IMR-90 (cell line): ENCODE measurements around the gene TENM4. TPM values are rescaled to one million over a fixed set of nuclear protein-coding genes. Genes with fewer than 3 reads are reported as not detected.

ENCODE experiments used
- ATAC-seq: fragments of 200-7000 bp; cut with Tn5 transposase; 2 replicates; pipeline ENCODE4 v1.9.1; 2020; ENCODE audit warnings: low read depth, mild to moderate bottlenecking, moderate library complexity
- BruUV-seq: library from RNA; stranded (reverse); fragments of 400-500 nt; replicated peaks from 2 replicates; lab custom pipeline; 2021; lab: Mats Ljungman, UMichigan
- CTCF ChIA-PET: fragments of 300-600 bp; formaldehyde crosslinking; extraction: SDS; loops from one replicate; lab custom pipeline; 2021; ENCODE audit warnings: antibody characterized with exemption; lab: Yijun Ruan, JAX
- POLR2A ChIA-PET: fragments of 300-600 bp; sonication (Branson Sonifier 250); formaldehyde crosslinking; loops from one replicate; lab custom pipeline; 2022; ENCODE audit warnings: antibody characterized with exemption; ENCODE audit not compliant: unreplicated experiment; lab: Charles Lee
- DNase-seq: peaks from one replicate; pipeline ENCODE4 v3.0.0; 2013
- H2AFZ ChIP-seq: replicated peaks from 2 replicates; pipeline ENCODE3; 2013; ENCODE audit warnings: low read length, mild to moderate bottlenecking; ENCODE audit not compliant: poor library complexity
- H2AK5ac ChIP-seq: 2 replicates; pipeline ENCODE4 v1.6.1; 2013; ENCODE audit warnings: low read depth, low read length, inconsistent platforms
- H2AK9ac ChIP-seq: replicated peaks from 2 replicates; pipeline ENCODE3; 2013; ENCODE audit warnings: mild to moderate bottlenecking, low read depth, low read length, moderate library complexity; ENCODE audit not compliant: poor library complexity
- H2BK120ac ChIP-seq: 2 replicates; pipeline ENCODE4 v1.6.1; 2013; ENCODE audit warnings: low read depth, low read length, inconsistent platforms
- H2BK15ac ChIP-seq: 3 replicates; pipeline ENCODE4 v1.6.1; 2013; ENCODE audit warnings: low read depth, low read length, inconsistent platforms
- H2BK20ac ChIP-seq: 2 replicates; pipeline ENCODE4 v1.6.1; 2013; ENCODE audit warnings: low read depth, mild to moderate bottlenecking, inconsistent platforms, low read length, moderate library complexity
- H2BK5ac ChIP-seq: 2 replicates; pipeline ENCODE4 v1.6.1; 2013; ENCODE audit warnings: mild to moderate bottlenecking, low read depth, low read length, inconsistent platforms; ENCODE audit not compliant: poor library complexity, severe bottlenecking
- H3K14ac ChIP-seq: replicated peaks from 2 replicates; pipeline ENCODE4 v1.6.1; 2013; ENCODE audit warnings: low read depth, low read length, inconsistent platforms
- H3K18ac ChIP-seq: 2 replicates; pipeline ENCODE4 v1.6.1; 2013; ENCODE audit warnings: low read depth, low read length, control low read depth
- H3K23ac ChIP-seq: 2 replicates; pipeline ENCODE4 v1.6.1; 2013; ENCODE audit warnings: low read depth, low read length, inconsistent platforms
- H3K27ac ChIP-seq: 2 replicates; pipeline ENCODE4 v1.5.1; 2013; ENCODE audit warnings: mild to moderate bottlenecking, control low read depth, low read length; ENCODE audit not compliant: insufficient read depth
- H3K27me3 ChIP-seq: 2 replicates; pipeline ENCODE4 v1.6.1; 2013; ENCODE audit warnings: low read length; ENCODE audit not compliant: control insufficient read depth, insufficient read depth
- H3K36me3 ChIP-seq: 2 replicates; pipeline ENCODE4 v1.6.1; 2013; ENCODE audit warnings: low read length, mixed read lengths; ENCODE audit not compliant: control insufficient read depth, insufficient read depth
- H3K4ac ChIP-seq: 2 replicates; pipeline ENCODE4 v1.6.1; 2013; ENCODE audit warnings: low read depth, low read length, inconsistent platforms
- H3K4me1 ChIP-seq: 2 replicates; pipeline ENCODE4 v1.6.1; 2013; ENCODE audit warnings: low read length, mixed read lengths; ENCODE audit not compliant: control insufficient read depth, insufficient read depth
- H3K4me2 ChIP-seq: 2 replicates; pipeline ENCODE4 v1.6.1; 2013; ENCODE audit warnings: low read depth, mild to moderate bottlenecking, control low read depth, low read length, moderate library complexity
- H3K4me3 ChIP-seq: 2 replicates; pipeline ENCODE4 v1.5.1; 2013; ENCODE audit warnings: low read depth, mild to moderate bottlenecking, control low read depth, low read length, moderate library complexity; ENCODE audit not compliant: insufficient read depth
- H3K56ac ChIP-seq: 2 replicates; pipeline ENCODE4 v1.6.1; 2013; ENCODE audit warnings: low read length, inconsistent platforms; ENCODE audit not compliant: insufficient read depth; ENCODE audit errors: extremely low read depth
- H3K79me1 ChIP-seq, 2 experiments: 2 replicates each; pipeline ENCODE4 v1.6.1; 2013; ENCODE audit warnings: low read length in 2 of 2, inconsistent platforms in 1 of 2, low read depth in 1 of 2
- H3K9ac ChIP-seq: 2 replicates; pipeline ENCODE4 v1.6.1; 2013; ENCODE audit warnings: low read depth, low read length, control low read depth
- H3K9me1 ChIP-seq: 2 replicates; pipeline ENCODE4 v1.6.1; 2013; ENCODE audit warnings: low read length, inconsistent platforms; ENCODE audit not compliant: insufficient read depth
- H3K9me3 ChIP-seq: 2 replicates; pipeline ENCODE4 v1.6.1; 2013; ENCODE audit warnings: low read length; ENCODE audit not compliant: control insufficient read depth, insufficient read depth
- H4K20me1 ChIP-seq: 2 replicates; pipeline ENCODE4 v1.6.1; 2013; ENCODE audit warnings: low read length, inconsistent platforms; ENCODE audit not compliant: insufficient read depth
- H4K5ac ChIP-seq: 2 replicates; pipeline ENCODE4 v1.6.1; 2013; ENCODE audit warnings: mild to moderate bottlenecking, low read depth, low read length, control low read depth
- H4K8ac ChIP-seq, 2 experiments: 2 replicates each; pipeline ENCODE4 v1.6.1; 2013; ENCODE audit warnings: low read depth in 2 of 2, low read length in 2 of 2, control low read depth in 1 of 2, inconsistent platforms in 1 of 2
- H4K91ac ChIP-seq: 2 replicates; pipeline ENCODE4 v1.6.1; 2013; ENCODE audit warnings: low read depth, low read length, inconsistent platforms; ENCODE audit not compliant: insufficient read depth
- BHLHE40 ChIP-seq: fragments of 150-350 bp; IDR thresholded peaks from 2 replicates; pipeline ENCODE4 v1.6.1; 2016; ENCODE audit warnings: mild to moderate bottlenecking, low read depth, low read length
- CEBPB ChIP-seq: IDR thresholded peaks from 2 replicates; pipeline ENCODE4 v1.6.1; 2012; ENCODE audit warnings: low read depth, low read length, improper control_type of control experiment
- CHD1 ChIP-seq: IDR thresholded peaks from 2 replicates; pipeline ENCODE4 v1.6.1; 2012; ENCODE audit warnings: low read depth, low read length, improper control_type of control experiment
- ELK1 ChIP-seq: fragments of 150-350 bp; IDR thresholded peaks from 2 replicates; pipeline ENCODE4 v1.6.1; 2016; ENCODE audit warnings: low read depth, mild to moderate bottlenecking, low read length, moderate library complexity, borderline replicate concordance
- MAFK ChIP-seq: IDR thresholded peaks from 2 replicates; pipeline ENCODE4 v1.6.1; 2012; ENCODE audit warnings: low read depth, low read length, improper control_type of control experiment
- NFE2L2 ChIP-seq: fragments of 150-350 bp; IDR thresholded peaks from 2 replicates; pipeline ENCODE4 v1.6.1; 2016; ENCODE audit warnings: low read depth, mild to moderate bottlenecking, low read length
- RCOR1 ChIP-seq: IDR thresholded peaks from 2 replicates; pipeline ENCODE4 v1.6.1; 2012; ENCODE audit warnings: mild to moderate bottlenecking, low read length, improper control_type of control experiment; ENCODE audit not compliant: insufficient replicate concordance
- SMC3 ChIP-seq: fragments of 150-350 bp; IDR thresholded peaks from 2 replicates; pipeline ENCODE4 v1.6.1; 2016; ENCODE audit warnings: low read depth, mild to moderate bottlenecking, antibody characterized with exemption, low read length, moderate library complexity
- USF2 ChIP-seq: fragments of 150-350 bp; IDR thresholded peaks from 2 replicates; pipeline ENCODE4 v1.6.1; 2017; ENCODE audit warnings: mild to moderate bottlenecking, antibody characterized with exemption, low read length, low read depth
- whole genome bisulfite sequencing, 2 experiments: methylation state at CpG; one replicate each; pipeline versions ENCODE4 v1.1.5 to v1.1.7; 2013; ENCODE audit warnings: missing lambda C conversion rate in 2 of 2; ENCODE audit not compliant: insufficient read length in 1 of 2; ENCODE audit errors: extremely low coverage in 2 of 2; 5-methylcytosine and 5-hydroxymethylcytosine counted together
- dilution Hi-C: fragments of 300-500 bp; cut with HindIII; formaldehyde crosslinking; loops from one replicate; pipeline ENCODE4 v1.14.3; 2018; ENCODE audit warnings: low sequenced_read_pairs; ENCODE audit not compliant: unreplicated experiment
- in situ Hi-C: fragments of 300-500 bp; cut with MboI; formaldehyde crosslinking; loops from 3 replicates; pipeline ENCODE4 v1.14.3; 2019; ENCODE audit warnings: low sequenced_read_pairs, inconsistent platforms, mixed read lengths
- intact Hi-C: fragments of 100-400 bp; cut with micrococcal nuclease; formaldehyde crosslinking; loops from 2 replicates; pipeline ENCODE4 v1.10.0; 2022
- polyA plus RNA-seq, 3 experiments: library from polyadenylated mRNA; depleted of rRNA; stranded (reverse); fragments of >200 nt; gene quantifications; 2 replicates each; pipeline ENCODE4 v1.2.3, GENCODE V29; 2012; ENCODE audit warnings: low replicate concordance in 1 of 3
- total RNA-seq: library from RNA; depleted of rRNA; stranded (reverse); fragments of >200 nt; gene quantifications from 2 replicates; pipeline ENCODE4 v1.2.3, GENCODE V29; 2012

TENM4 gene
- total and polyA plus RNA-seq, 2 of the 4 experiments (the other 2 are of a cell fraction): 7.4 to 9.0 TPM

- no peak for DNase-seq
- Histone ChIP-seq H3K4me1 (no peaks in the 10 kb centered on the region), H3K14ac (no peak overlapping the region), H4K20me1 (no peaks in the 10 kb centered on the region), H2BK5ac (no peak overlapping the region), H3K27me3 (no peaks in the 10 kb centered on the region), H3K79me1 (no peaks in the 10 kb centered on the region), H3K4me3 (no peak overlapping the region), H4K8ac (no peak overlapping the region), H3K9me3 (no peaks in the 10 kb centered on the region), H2AFZ (peak overlapping the region; percentile 46), H2BK20ac (no peak overlapping the region), H2AK5ac (no peak overlapping the region), H4K5ac (no peak overlapping the region), H3K36me3 (peaks cover 7% of the 10 kb centered on the region; the same call in 1 of the 2 replicates), H3K18ac (no peak overlapping the region), H3K4ac (no peak overlapping the region), H2AK9ac (no peak overlapping the region), H3K4me2 (no peak overlapping the region), H3K56ac (no peak overlapping the region), H2BK15ac (no peak overlapping the region), H3K27ac (no peak overlapping the region), H3K9ac (no peak overlapping the region), H2BK120ac (no peak overlapping the region), H3K23ac (no peak overlapping the region; the same call in 1 of the 2 replicates), H4K91ac (no peak overlapping the region), H3K9me1 (no peaks in the 10 kb centered on the region; the same call in 1 of the 2 replicates)
- POLR2A ChIA-PET: no interaction called here
- CTCF ChIA-PET: no interaction called here
- WGBS, 2 experiments: no CpG with 5 or more reads among the region's 6 CpGs
- TF ChIP-seq MAFK: no peak
- TF ChIP-seq RCOR1: no peak
- no peak for TF ChIP-seq USF2
- TF ChIP-seq SMC3: no peak
- no peak for TF ChIP-seq CHD1
- TF ChIP-seq CEBPB: no peak
- TF ChIP-seq NFE2L2: no peak
- TF ChIP-seq ELK1: no peak
- TF ChIP-seq BHLHE40: no peak
- dilution Hi-C loops (no loop called here), intact Hi-C loops (no loop called here), in situ Hi-C loops (loop anchor here (10.0 kb wide), 1 partner anchor 438 kb away; no protein-coding TSS in a partner anchor)
- ATAC-seq: no peak
- BruUV-seq: no TSS peak
Observed at GRCh38 chr11:78656984-78657383, 783.8 kb downstream of the TENM4 start.
